DOHH2 (cell line): ENCODE data around the gene HOXD10.

Experiments
- H3F3A ChIP-seq: fragments of 200-600 bp; sonication (generic), shearing (Covaris generic); 2 replicates; pipeline ENCODE4 v1.6.0; 2016; ENCODE audit warnings: antibody characterized with exemption, mild to moderate bottlenecking; ENCODE audit not compliant: control insufficient read depth, insufficient read depth
- H3K27ac ChIP-seq: fragments of 200-600 bp; sonication (generic); 2 replicates; pipeline ENCODE4 v1.5.1; 2014; ENCODE audit warnings: low read depth, mild to moderate bottlenecking, low read length, moderate library complexity
- H3K27me3 ChIP-seq: fragments of 200-600 bp; sonication (generic); 2 replicates; pipeline ENCODE4 v1.6.1; 2014; ENCODE audit warnings: mild to moderate bottlenecking, low read length, mixed read lengths; ENCODE audit not compliant: control insufficient read depth
- H3K36me3 ChIP-seq: fragments of 200-600 bp; sonication (generic); 2 replicates; pipeline ENCODE4 v1.6.1; 2014; ENCODE audit warnings: mild to moderate bottlenecking, low read length, moderate library complexity, mixed read lengths; ENCODE audit not compliant: control insufficient read depth
- H3K4me1 ChIP-seq: fragments of 200-600 bp; sonication (generic); 2 replicates; pipeline ENCODE4 v1.6.1; 2014; ENCODE audit warnings: mild to moderate bottlenecking, low read length, mixed read lengths; ENCODE audit not compliant: control insufficient read depth
- H3K4me2 ChIP-seq: fragments of 200-600 bp; sonication (generic); 2 replicates; pipeline ENCODE4 v1.6.0; 2014; ENCODE audit warnings: mild to moderate bottlenecking, low read length, moderate library complexity
- H3K4me3 ChIP-seq: fragments of 200-600 bp; sonication (generic); 2 replicates; pipeline ENCODE4 v1.5.1; 2014; ENCODE audit warnings: mild to moderate bottlenecking, low read length, mixed read lengths
- H3K79me2 ChIP-seq: fragments of 200-600 bp; sonication (generic); 2 replicates; pipeline ENCODE4 v1.6.1; 2014; ENCODE audit warnings: mild to moderate bottlenecking, low read length, mixed read lengths; ENCODE audit not compliant: control insufficient read depth
- H3K9me2 ChIP-seq: fragments of 200-600 bp; sonication (generic); replicated peaks from 2 replicates; pipeline ENCODE4 v1.6.1; 2014; ENCODE audit warnings: mild to moderate bottlenecking, low read length, mixed read lengths; ENCODE audit not compliant: control insufficient read depth
- H3K9me3 ChIP-seq: fragments of 200-600 bp; sonication (generic); 2 replicates; pipeline ENCODE4 v1.6.1; 2014; ENCODE audit warnings: antibody characterized with exemption, low read length, mixed read lengths; ENCODE audit not compliant: control insufficient read depth, insufficient read depth
- H4K20me1 ChIP-seq: fragments of 200-600 bp; sonication (generic); 2 replicates; pipeline ENCODE4 v1.6.0; 2014; ENCODE audit warnings: low read depth, mild to moderate bottlenecking, antibody characterized with exemption, low read length, moderate library complexity; ENCODE audit not compliant: control insufficient read depth, insufficient read depth
- CTCF ChIP-seq: fragments of 200-600 bp; sonication (generic); IDR thresholded peaks from one replicate; pipeline ENCODE4 v1.5.1; 2014; ENCODE audit warnings: antibody characterized with exemption, mild to moderate bottlenecking, low read depth, low read length; ENCODE audit not compliant: poor library complexity, severe bottlenecking
- EZH2phosphoT487 ChIP-seq: fragments of 200-600 bp; sonication (generic); IDR thresholded peaks from 2 replicates; pipeline ENCODE4 v1.6.1; 2017; ENCODE audit warnings: borderline replicate concordance, mild to moderate bottlenecking, antibody characterized with exemption, low read length, moderate library complexity, mixed read lengths

Gene HOXD10

GRCh38 chr2:176101216-176101830 is 15.3 kb upstream of the HOXD10 start:
- Histone ChIP-seq H3K27me3 (peaks cover 10% of the 10 kb centered on the region), H3K27ac (no peak overlapping the region), H3K9me3 (no peaks in the 10 kb centered on the region), H3K4me2 (no peak overlapping the region), H3F3A (no peaks in the 10 kb centered on the region), H4K20me1 (no peaks in the 10 kb centered on the region), H3K4me3 (no peak overlapping the region), H3K9me2 (no peaks in the 10 kb centered on the region), H3K4me1 (peaks cover 11% of the 10 kb centered on the region), H3K79me2 (no peaks in the 10 kb centered on the region), H3K36me3 (no peaks in the 10 kb centered on the region)
- TF ChIP-seq EZH2phosphoT487: no peak
- TF ChIP-seq CTCF: no peak

GRCh38 chr2:176101842-176102241 is 14.7 kb upstream of the HOXD10 start:
- Histone ChIP-seq H3F3A (no peaks in the 10 kb centered on the region), H4K20me1 (no peaks in the 10 kb centered on the region), H3K9me3 (no peaks in the 10 kb centered on the region), H3K36me3 (no peaks in the 10 kb centered on the region), H3K79me2 (no peaks in the 10 kb centered on the region), H3K4me1 (peaks cover 6% of the 10 kb centered on the region), H3K27me3 (peaks cover 4% of the 10 kb centered on the region; the same call in 1 of the 2 replicates), H3K9me2 (no peaks in the 10 kb centered on the region), H3K4me2 (no peak overlapping the region), H3K4me3 (no peak overlapping the region), H3K27ac (no peak overlapping the region)
- TF ChIP-seq EZH2phosphoT487 (no peak), CTCF (no peak)

DNA sequence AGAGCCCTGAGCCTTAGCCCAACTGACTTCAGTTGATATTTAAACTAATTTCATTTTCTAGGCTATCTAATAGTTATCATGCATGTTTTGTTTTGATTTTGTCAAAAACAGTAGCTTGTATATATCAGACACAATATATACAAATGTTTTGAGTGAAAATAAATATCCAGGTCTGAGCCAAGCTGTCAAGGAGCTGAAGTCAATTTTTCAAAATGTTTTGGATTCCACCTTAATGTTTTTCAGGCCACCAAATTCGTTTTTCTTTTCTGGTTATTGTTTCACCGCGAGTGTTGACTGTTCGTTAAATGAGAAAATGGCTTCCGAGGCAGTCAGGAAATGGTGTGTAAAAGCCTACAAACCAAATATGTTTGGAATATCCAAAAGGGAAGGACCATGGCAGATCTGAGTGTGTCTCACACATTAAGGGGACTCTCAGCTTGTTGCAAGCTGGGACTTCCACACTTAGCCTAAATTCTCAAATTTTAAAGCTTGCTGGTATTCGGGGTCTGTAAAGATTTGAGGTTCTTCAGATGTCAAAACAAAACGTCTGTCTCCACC is 14.2 kb upstream of the HOXD10 start:
- Histone ChIP-seq H3K4me3 (no peak overlapping the region), H3K4me2 (no peak overlapping the region), H3K27me3 (no peaks in the 10 kb centered on the region), H3K36me3 (no peaks in the 10 kb centered on the region), H3K79me2 (no peaks in the 10 kb centered on the region), H3K27ac (no peak overlapping the region), H3K4me1 (peaks cover under 1% of the 10 kb centered on the region; the same call in 1 of the 2 replicates), H3K9me2 (no peaks in the 10 kb centered on the region), H4K20me1 (no peaks in the 10 kb centered on the region), H3F3A (no peaks in the 10 kb centered on the region), H3K9me3 (no peaks in the 10 kb centered on the region)
- TF ChIP-seq EZH2phosphoT487 (no peak), CTCF (no peak)
